C4-2B (cell line): ENCODE results near the gene FBXL20.

Source experiments
- H3K27ac ChIP-seq: fragments of 450-650 bp; 2 replicates; pipeline ENCODE4 v1.5.1; 2017
- CTCF ChIP-seq: fragments of 450-650 bp; conservative IDR thresholded peaks from 2 replicates; pipeline ENCODE4 v1.5.1; 2017; ENCODE audit warnings: mild to moderate bottlenecking
- ZFX ChIP-seq: fragments of 450-650 bp; IDR thresholded peaks from 2 replicates; pipeline ENCODE4 v1.6.1; 2017

Gene FBXL20

GRCh38 chr17:39227364-39227919 lies 174.0 kb downstream of the FBXL20 start:
- TF ChIP-seq ZFX (no peak), CTCF (no peak)
- H3K27ac ChIP-seq = no peak overlapping the region

GRCh38 chr17:39225959-39226683 lies 175.3 kb downstream of the FBXL20 start:
- TF ChIP-seq ZFX = no peak
- no peak for TF ChIP-seq CTCF
- no peak overlapping the region for H3K27ac ChIP-seq

- TF ChIP-seq ZFX (no peak), CTCF (no peak)
Measured at GRCh38 chr17:39225308-39225958, 176.0 kb downstream of the FBXL20 start, which contains the start of gene STAC2. Gene STAC2, minus strand, starts transcription at chr17:39225945. Its CDS starts 443 bp downstream, at chr17:39225502.

GRCh38 chr17:39224778-39225307 lies 176.6 kb downstream of the FBXL20 start:
- no peak overlapping the region for H3K27ac ChIP-seq
- TF ChIP-seq CTCF (no peak), ZFX (no peak)

More at GRCh38 chr17:39225308-39225958, 176.0 kb downstream of the FBXL20 start, which contains the start of gene STAC2:
- no peak within 1 kb of the TSS for H3K27ac ChIP-seq

- no peak overlapping the region for H3K27ac ChIP-seq
- TF ChIP-seq ZFX (no peak), CTCF (no peak)
Measured at GRCh38 chr17:39223907-39224777, 177.3 kb downstream of the FBXL20 start.

- TF ChIP-seq ZFX = no peak
- no peak for TF ChIP-seq CTCF
- no peak overlapping the region for H3K27ac ChIP-seq
Measured at GRCh38 chr17:39222866-39223834, 178.3 kb downstream of the FBXL20 start.
